WTC11 (cell line): Measurements from ENCODE around the gene RNF40.

Source experiments
- CTCF ChIP-seq: fragments of 200-600 bp; IDR thresholded peaks from 2 replicates; pipeline ENCODE4 v1.8.0; 2022; ENCODE audit warnings: antibody characterized with exemption
- SP1 ChIP-seq: sonication (generic); formaldehyde crosslinking; conservative IDR thresholded peaks from 2 replicates; pipeline ENCODE4 v1.8.1; 2022; ENCODE audit warnings: missing genetic modification reagents
- ZBTB21 ChIP-seq: sonication (generic); formaldehyde crosslinking; IDR thresholded peaks from 2 replicates; pipeline ENCODE4 v1.8.1; 2023; ENCODE audit warnings: mild to moderate bottlenecking, missing genetic modification reagents, borderline replicate concordance
- ZNF138 ChIP-seq: sonication (generic); formaldehyde crosslinking; conservative IDR thresholded peaks from 2 replicates; pipeline ENCODE4 v1.8.1; 2022; ENCODE audit warnings: mild to moderate bottlenecking, moderate library complexity, missing genetic modification reagents
- ZNF532 ChIP-seq: fragments of 250-450 bp; sonication (Bioruptor Pico); IDR thresholded peaks from 2 replicates; pipeline ENCODE4 v1.9.0; 2021; ENCODE audit warnings: mild to moderate bottlenecking, borderline replicate concordance
- TF ChIP-seq, protein P1 (sequence below): sonication (generic); formaldehyde crosslinking; IDR thresholded peaks from 2 replicates; pipeline ENCODE4 v1.8.0; 2022; ENCODE audit warnings: mild to moderate bottlenecking, missing genetic modification reagents

GRCh38 chr16:30741461-30741914 is 20.6 kb upstream of the RNF40 start:
- TF ChIP-seq ZBTB21 (CRISPR knock-in tag) (no peak), CTCF (no peak), ZNF532 (CRISPR knock-in tag) (no peak), ZNF138 (CRISPR knock-in tag) (no peak), SP1 (CRISPR knock-in tag) (no peak)
- TF ChIP-seq, protein P1, sequence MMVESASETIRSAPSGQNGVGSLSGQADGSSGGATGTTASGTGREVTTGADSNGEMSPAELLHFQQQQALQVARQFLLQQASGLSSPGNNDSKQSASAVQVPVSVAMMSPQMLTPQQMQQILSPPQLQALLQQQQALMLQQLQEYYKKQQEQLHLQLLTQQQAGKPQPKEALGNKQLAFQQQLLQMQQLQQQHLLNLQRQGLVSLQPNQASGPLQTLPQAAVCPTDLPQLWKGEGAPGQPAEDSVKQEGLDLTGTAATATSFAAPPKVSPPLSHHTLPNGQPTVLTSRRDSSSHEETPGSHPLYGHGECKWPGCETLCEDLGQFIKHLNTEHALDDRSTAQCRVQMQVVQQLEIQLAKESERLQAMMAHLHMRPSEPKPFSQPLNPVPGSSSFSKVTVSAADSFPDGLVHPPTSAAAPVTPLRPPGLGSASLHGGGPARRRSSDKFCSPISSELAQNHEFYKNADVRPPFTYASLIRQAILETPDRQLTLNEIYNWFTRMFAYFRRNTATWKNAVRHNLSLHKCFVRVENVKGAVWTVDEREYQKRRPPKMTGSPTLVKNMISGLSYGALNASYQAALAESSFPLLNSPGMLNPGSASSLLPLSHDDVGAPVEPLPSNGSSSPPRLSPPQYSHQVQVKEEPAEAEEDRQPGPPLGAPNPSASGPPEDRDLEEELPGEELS (CRISPR knock-in tag) = no peak
